ENCODE results near the gene ECSCR. TPM values are rescaled to one million over a fixed set of nuclear protein-coding genes. Genes with fewer than 3 reads are reported as not detected.

Gene ECSCR
- polyA plus RNA-seq, 1 donor from 2014 or later, result not detected

DNA sequence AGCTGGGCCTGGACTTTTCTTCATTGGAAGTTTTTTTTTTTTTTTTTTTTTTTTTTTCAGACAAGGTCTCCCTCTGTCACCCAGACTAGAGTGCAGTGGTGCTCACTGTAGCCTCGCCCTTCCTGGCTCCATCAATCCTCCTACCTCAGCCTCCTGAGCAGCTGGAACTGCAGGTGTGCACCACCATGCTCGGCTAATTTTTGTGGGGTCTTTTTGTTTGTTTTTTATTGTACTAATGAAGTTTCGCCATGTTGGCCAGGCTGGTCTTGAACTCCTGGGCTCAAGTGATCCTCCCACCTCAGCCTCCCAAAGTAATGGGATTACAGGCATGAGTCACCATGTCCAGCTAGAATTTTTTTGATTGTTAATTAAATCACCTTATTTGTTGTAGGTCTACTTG, 26.9 kb downstream of the ECSCR start:
- Histone ChIP-seq H3K9me3 (ENCODE audit: low read length) (no peaks in the 10 kb centered on the region), H4K20me1 (ENCODE audit: insufficient read depth) (no peaks in the 10 kb centered on the region), H3K4me3 (ENCODE audit: low read length) (no peak overlapping the region), H3K27me3 (ENCODE audit: insufficient read depth, low read depth, low read length) (no peaks in the 10 kb centered on the region), H3K27ac (ENCODE audit: low read length) (no peak overlapping the region), H3K4me2 (ENCODE audit: low read length) (no peak overlapping the region), H3K9ac (ENCODE audit: low read length) (no peak overlapping the region), H2AFZ (ENCODE audit: low read depth, low read length) (no peak overlapping the region), H3K36me3 (ENCODE audit: insufficient read depth, low read length) (peaks cover 4% of the 10 kb centered on the region), H3K79me2 (replicated peaks; ENCODE audit: insufficient read depth, low read length) (peaks cover 3% of the 10 kb centered on the region), H3K9me2 (ENCODE audit: insufficient read depth, low read length) (no peaks in the 10 kb centered on the region), H3F3A (ENCODE audit: insufficient read depth, low read length, poor library complexity, severe bottlenecking) (no peaks in the 10 kb centered on the region)
- TF ChIP-seq RAD21 (conservative IDR thresholded peaks at IDR 0.05), result no peak
- TF ChIP-seq, protein P1, sequence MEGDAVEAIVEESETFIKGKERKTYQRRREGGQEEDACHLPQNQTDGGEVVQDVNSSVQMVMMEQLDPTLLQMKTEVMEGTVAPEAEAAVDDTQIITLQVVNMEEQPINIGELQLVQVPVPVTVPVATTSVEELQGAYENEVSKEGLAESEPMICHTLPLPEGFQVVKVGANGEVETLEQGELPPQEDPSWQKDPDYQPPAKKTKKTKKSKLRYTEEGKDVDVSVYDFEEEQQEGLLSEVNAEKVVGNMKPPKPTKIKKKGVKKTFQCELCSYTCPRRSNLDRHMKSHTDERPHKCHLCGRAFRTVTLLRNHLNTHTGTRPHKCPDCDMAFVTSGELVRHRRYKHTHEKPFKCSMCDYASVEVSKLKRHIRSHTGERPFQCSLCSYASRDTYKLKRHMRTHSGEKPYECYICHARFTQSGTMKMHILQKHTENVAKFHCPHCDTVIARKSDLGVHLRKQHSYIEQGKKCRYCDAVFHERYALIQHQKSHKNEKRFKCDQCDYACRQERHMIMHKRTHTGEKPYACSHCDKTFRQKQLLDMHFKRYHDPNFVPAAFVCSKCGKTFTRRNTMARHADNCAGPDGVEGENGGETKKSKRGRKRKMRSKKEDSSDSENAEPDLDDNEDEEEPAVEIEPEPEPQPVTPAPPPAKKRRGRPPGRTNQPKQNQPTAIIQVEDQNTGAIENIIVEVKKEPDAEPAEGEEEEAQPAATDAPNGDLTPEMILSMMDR (IDR thresholded peaks at IDR 0.05; ENCODE audit: poor library complexity, severe bottlenecking), result no peak
- no peak for TF ChIP-seq EP300 (conservative IDR thresholded peaks at IDR 0.05; ENCODE audit: poor library complexity, severe bottlenecking)
- no peak for TF ChIP-seq POLR2AphosphoS5 (IDR thresholded peaks at IDR 0.05)
- TF ChIP-seq EZH2 (IDR thresholded peaks at IDR 0.05; ENCODE audit: borderline replicate concordance, insufficient read depth, low read length, poor library complexity, severe bottlenecking), result no peak
- no peak for TF ChIP-seq TAF1 (IDR thresholded peaks at IDR 0.05; ENCODE audit: low read depth)
- no peak for TF ChIP-seq SMC3 (conservative IDR thresholded peaks at IDR 0.05; ENCODE audit: poor library complexity)
- no peak for TF ChIP-seq MXI1 (conservative IDR thresholded peaks at IDR 0.05; ENCODE audit: poor library complexity, severe bottlenecking)
- TF ChIP-seq, protein P2, sequence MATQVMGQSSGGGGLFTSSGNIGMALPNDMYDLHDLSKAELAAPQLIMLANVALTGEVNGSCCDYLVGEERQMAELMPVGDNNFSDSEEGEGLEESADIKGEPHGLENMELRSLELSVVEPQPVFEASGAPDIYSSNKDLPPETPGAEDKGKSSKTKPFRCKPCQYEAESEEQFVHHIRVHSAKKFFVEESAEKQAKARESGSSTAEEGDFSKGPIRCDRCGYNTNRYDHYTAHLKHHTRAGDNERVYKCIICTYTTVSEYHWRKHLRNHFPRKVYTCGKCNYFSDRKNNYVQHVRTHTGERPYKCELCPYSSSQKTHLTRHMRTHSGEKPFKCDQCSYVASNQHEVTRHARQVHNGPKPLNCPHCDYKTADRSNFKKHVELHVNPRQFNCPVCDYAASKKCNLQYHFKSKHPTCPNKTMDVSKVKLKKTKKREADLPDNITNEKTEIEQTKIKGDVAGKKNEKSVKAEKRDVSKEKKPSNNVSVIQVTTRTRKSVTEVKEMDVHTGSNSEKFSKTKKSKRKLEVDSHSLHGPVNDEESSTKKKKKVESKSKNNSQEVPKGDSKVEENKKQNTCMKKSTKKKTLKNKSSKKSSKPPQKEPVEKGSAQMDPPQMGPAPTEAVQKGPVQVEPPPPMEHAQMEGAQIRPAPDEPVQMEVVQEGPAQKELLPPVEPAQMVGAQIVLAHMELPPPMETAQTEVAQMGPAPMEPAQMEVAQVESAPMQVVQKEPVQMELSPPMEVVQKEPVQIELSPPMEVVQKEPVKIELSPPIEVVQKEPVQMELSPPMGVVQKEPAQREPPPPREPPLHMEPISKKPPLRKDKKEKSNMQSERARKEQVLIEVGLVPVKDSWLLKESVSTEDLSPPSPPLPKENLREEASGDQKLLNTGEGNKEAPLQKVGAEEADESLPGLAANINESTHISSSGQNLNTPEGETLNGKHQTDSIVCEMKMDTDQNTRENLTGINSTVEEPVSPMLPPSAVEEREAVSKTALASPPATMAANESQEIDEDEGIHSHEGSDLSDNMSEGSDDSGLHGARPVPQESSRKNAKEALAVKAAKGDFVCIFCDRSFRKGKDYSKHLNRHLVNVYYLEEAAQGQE (IDR thresholded peaks at IDR 0.05; ENCODE audit: borderline replicate concordance), result no peak

DNA sequence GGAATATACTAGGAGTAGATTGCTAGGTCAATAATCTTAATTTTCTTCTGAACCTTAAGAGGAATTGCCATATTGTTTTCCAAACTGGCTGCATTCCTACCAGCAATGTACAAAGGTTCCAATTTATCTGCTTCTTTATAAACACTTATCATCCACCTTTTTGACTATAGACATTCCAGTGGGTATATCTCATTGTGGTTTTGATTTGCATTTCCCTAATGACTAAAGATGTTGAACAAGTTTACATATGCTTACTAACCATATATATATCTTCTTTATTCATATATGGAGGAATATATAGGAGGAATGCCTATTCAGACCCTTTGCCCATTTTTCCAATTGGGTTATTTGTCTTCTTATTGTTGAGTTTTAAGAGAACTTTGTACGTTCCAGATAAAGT, 30.8 kb downstream of the ECSCR start:
- no peak overlapping the region for H3K27ac ChIP-seq (ENCODE audit: low read length)

More for the DNA sequence above, 30.8 kb downstream of the ECSCR start:
- Histone ChIP-seq H3K27me3 (ENCODE audit: insufficient read depth, low read depth, low read length) (no peaks in the 10 kb centered on the region), H3K9me2 (ENCODE audit: insufficient read depth, low read length) (no peaks in the 10 kb centered on the region), H2AFZ (ENCODE audit: low read depth, low read length) (no peak overlapping the region), H3F3A (ENCODE audit: insufficient read depth, low read length, poor library complexity, severe bottlenecking) (no peaks in the 10 kb centered on the region), H3K4me3 (ENCODE audit: low read length) (no peak overlapping the region), H4K20me1 (ENCODE audit: insufficient read depth) (no peaks in the 10 kb centered on the region), H3K79me2 (replicated peaks; ENCODE audit: insufficient read depth, low read length) (no peaks in the 10 kb centered on the region), H3K9ac (ENCODE audit: low read length) (no peak overlapping the region), H3K4me2 (ENCODE audit: low read length) (no peak overlapping the region), H3K9me3 (ENCODE audit: low read length) (no peaks in the 10 kb centered on the region), H3K36me3 (ENCODE audit: insufficient read depth, low read length) (peaks cover 4% of the 10 kb centered on the region)
- TF ChIP-seq, protein P1 (IDR thresholded peaks at IDR 0.05; ENCODE audit: poor library complexity, severe bottlenecking), result no peak
- no peak for TF ChIP-seq RAD21 (conservative IDR thresholded peaks at IDR 0.05)
- no peak for TF ChIP-seq POLR2AphosphoS5 (IDR thresholded peaks at IDR 0.05)
- no peak for TF ChIP-seq SMC3 (conservative IDR thresholded peaks at IDR 0.05; ENCODE audit: poor library complexity)
- TF ChIP-seq EZH2 (IDR thresholded peaks at IDR 0.05; ENCODE audit: borderline replicate concordance, insufficient read depth, low read length, poor library complexity, severe bottlenecking), result no peak
- no peak for TF ChIP-seq EP300 (conservative IDR thresholded peaks at IDR 0.05; ENCODE audit: poor library complexity, severe bottlenecking)

All from neural cell (in vitro differentiated cells).